ENCODE data around the gene EFHC2.

The EFHC2 gene

DNA sequence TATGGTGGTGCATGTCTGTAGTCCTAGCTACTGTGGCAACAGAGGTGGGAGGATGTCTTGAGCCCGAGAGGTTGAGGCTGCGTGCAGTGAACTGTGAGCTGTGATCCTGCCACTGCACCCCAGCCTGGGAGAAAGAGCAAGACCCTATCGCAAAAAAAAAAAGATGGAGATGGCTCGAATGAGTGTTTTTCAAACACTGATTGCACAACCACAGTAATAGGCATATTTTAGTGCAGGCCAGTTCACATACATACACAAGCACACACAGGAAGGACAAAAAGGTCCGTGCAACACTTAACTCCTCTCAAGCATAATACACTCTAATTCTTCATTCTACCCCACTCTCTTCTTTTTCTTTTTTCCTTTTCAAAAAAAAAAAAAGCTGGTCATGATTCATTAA lies 5.1 kb downstream of the EFHC2 start:
- Histone ChIP-seq H4K20me1 (ENCODE audit: control insufficient read depth, insufficient read depth, low read depth, low read length) (no peaks in the 10 kb centered on the region), H3K9me3 (ENCODE audit: control insufficient read depth, insufficient read depth, low read length) (no peaks in the 10 kb centered on the region), H3K9me2 (replicated peaks; ENCODE audit: control insufficient read depth, low read length) (no peaks in the 10 kb centered on the region), H3K27me3 (ENCODE audit: control insufficient read depth, low read length) (no peaks in the 10 kb centered on the region), H3K4me3 (ENCODE audit: low read length) (no peak overlapping the region), H3F3A (ENCODE audit: control insufficient read depth, insufficient read depth) (no peaks in the 10 kb centered on the region), H3K4me1 (ENCODE audit: control insufficient read depth, low read length) (no peaks in the 10 kb centered on the region), H3K4me2 (ENCODE audit: low read length) (no peak overlapping the region), H3K36me3 (ENCODE audit: control insufficient read depth, low read length) (no peaks in the 10 kb centered on the region), H3K27ac (ENCODE audit: low read depth, low read length) (no peak overlapping the region), H3K79me2 (ENCODE audit: control insufficient read depth, low read length) (no peaks in the 10 kb centered on the region)
- no peak for TF ChIP-seq EZH2phosphoT487 (IDR thresholded peaks at IDR 0.05; ENCODE audit: borderline replicate concordance, low read length)
- TF ChIP-seq, protein P1, sequence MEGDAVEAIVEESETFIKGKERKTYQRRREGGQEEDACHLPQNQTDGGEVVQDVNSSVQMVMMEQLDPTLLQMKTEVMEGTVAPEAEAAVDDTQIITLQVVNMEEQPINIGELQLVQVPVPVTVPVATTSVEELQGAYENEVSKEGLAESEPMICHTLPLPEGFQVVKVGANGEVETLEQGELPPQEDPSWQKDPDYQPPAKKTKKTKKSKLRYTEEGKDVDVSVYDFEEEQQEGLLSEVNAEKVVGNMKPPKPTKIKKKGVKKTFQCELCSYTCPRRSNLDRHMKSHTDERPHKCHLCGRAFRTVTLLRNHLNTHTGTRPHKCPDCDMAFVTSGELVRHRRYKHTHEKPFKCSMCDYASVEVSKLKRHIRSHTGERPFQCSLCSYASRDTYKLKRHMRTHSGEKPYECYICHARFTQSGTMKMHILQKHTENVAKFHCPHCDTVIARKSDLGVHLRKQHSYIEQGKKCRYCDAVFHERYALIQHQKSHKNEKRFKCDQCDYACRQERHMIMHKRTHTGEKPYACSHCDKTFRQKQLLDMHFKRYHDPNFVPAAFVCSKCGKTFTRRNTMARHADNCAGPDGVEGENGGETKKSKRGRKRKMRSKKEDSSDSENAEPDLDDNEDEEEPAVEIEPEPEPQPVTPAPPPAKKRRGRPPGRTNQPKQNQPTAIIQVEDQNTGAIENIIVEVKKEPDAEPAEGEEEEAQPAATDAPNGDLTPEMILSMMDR (IDR thresholded peaks at IDR 0.05; ENCODE audit: low read depth, low read length, poor library complexity, severe bottlenecking), result no peak

DNA sequence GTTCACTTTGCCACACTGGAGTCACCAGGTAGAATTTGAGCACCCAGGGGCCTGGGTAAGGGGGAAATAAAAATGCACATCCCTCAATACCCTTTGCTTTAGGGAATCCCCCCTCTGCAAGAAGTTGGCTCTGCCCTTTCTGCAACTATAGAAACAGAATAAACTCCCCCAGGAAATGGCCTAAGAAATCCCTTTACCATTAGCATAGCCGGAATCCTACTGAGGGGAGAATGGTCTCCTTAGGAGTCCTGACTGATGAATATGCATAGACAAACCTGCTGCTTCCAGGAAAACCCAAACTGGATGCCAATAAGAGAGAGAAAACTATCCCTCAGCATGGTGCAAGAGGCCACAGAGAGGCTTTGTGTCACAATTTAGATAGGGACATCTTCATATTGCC lies 11.0 kb downstream of the EFHC2 start:
- Histone ChIP-seq H4K20me1 (ENCODE audit: control insufficient read depth, insufficient read depth, low read depth, low read length) (no peaks in the 10 kb centered on the region), H3K9me3 (ENCODE audit: control insufficient read depth, insufficient read depth, low read length) (no peaks in the 10 kb centered on the region), H3K27ac (ENCODE audit: low read depth, low read length) (no peak overlapping the region), H3K79me2 (ENCODE audit: control insufficient read depth, low read length) (no peaks in the 10 kb centered on the region), H3K9me2 (replicated peaks; ENCODE audit: control insufficient read depth, low read length) (no peaks in the 10 kb centered on the region), H3F3A (ENCODE audit: control insufficient read depth, insufficient read depth) (no peaks in the 10 kb centered on the region), H3K4me3 (ENCODE audit: low read length) (no peak overlapping the region), H3K4me2 (ENCODE audit: low read length) (no peak overlapping the region), H3K36me3 (ENCODE audit: control insufficient read depth, low read length) (no peaks in the 10 kb centered on the region), H3K4me1 (ENCODE audit: control insufficient read depth, low read length) (no peaks in the 10 kb centered on the region), H3K27me3 (ENCODE audit: control insufficient read depth, low read length) (no peaks in the 10 kb centered on the region)
- no peak for TF ChIP-seq EZH2phosphoT487 (IDR thresholded peaks at IDR 0.05; ENCODE audit: borderline replicate concordance, low read length)
- TF ChIP-seq, protein P1 (IDR thresholded peaks at IDR 0.05; ENCODE audit: low read depth, low read length, poor library complexity, severe bottlenecking), result no peak

DNA sequence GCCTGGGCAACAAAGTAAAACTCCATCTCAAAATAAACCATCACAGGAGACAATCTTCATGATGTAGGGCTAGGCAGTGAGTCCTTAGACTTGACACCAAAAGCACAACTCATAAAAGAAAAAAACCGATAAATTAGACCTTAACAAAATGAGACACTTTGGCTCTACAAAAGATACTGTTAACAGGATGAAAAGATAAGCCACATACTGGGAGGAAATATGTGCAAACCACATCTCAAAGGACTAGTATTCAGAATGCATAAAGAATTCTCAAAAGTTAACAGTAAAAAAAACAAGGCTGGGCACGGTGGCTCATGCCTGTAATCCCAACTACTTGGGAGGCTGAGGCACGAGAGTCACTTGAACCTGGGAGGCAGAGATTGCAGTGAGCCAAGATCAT lies 13.2 kb downstream of the EFHC2 start:
- Histone ChIP-seq H3K36me3 (ENCODE audit: control insufficient read depth, low read length) (no peaks in the 10 kb centered on the region), H3K4me1 (ENCODE audit: control insufficient read depth, low read length) (no peaks in the 10 kb centered on the region), H3F3A (ENCODE audit: control insufficient read depth, insufficient read depth) (no peaks in the 10 kb centered on the region), H3K4me2 (ENCODE audit: low read length) (no peak overlapping the region), H4K20me1 (ENCODE audit: control insufficient read depth, insufficient read depth, low read depth, low read length) (no peaks in the 10 kb centered on the region), H3K27ac (ENCODE audit: low read depth, low read length) (no peak overlapping the region), H3K27me3 (ENCODE audit: control insufficient read depth, low read length) (no peaks in the 10 kb centered on the region), H3K4me3 (ENCODE audit: low read length) (no peak overlapping the region), H3K9me2 (replicated peaks; ENCODE audit: control insufficient read depth, low read length) (no peaks in the 10 kb centered on the region), H3K9me3 (ENCODE audit: control insufficient read depth, insufficient read depth, low read length) (no peaks in the 10 kb centered on the region), H3K79me2 (ENCODE audit: control insufficient read depth, low read length) (no peaks in the 10 kb centered on the region)
- TF ChIP-seq, protein P1 (IDR thresholded peaks at IDR 0.05; ENCODE audit: low read depth, low read length, poor library complexity, severe bottlenecking), result no peak
- no peak for TF ChIP-seq EZH2phosphoT487 (IDR thresholded peaks at IDR 0.05; ENCODE audit: borderline replicate concordance, low read length)

DNA sequence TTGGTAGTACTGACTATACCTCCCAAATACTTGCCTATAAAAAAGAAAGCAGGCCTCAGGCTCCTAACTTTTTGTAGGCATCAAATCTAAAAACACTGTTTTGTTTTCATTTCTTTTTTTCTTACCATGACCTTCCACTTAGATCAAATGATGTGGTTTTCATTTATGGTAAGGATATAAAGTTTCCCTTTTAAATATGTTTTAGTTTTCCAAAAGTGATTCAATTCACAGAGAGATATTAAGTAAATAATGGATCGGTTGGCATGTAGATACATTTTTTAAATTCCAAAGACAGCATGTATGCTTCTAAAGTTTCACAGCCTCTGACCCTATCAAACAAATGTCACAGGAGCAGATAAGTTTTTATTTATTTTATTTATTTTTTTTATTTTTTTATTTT lies 23.9 kb downstream of the EFHC2 start:
- no peaks in the 10 kb centered on the region for H3K79me2 ChIP-seq (ENCODE audit: control insufficient read depth, low read length)
- no peaks in the 10 kb centered on the region for H3K9me3 ChIP-seq (ENCODE audit: control insufficient read depth, insufficient read depth, low read length)
- H3K27ac ChIP-seq (ENCODE audit: low read depth, low read length), result no peak overlapping the region
- H3K4me1 ChIP-seq (ENCODE audit: control insufficient read depth, low read length), result no peaks in the 10 kb centered on the region
- H3K4me3 ChIP-seq (ENCODE audit: low read length), result no peak overlapping the region
- no peaks in the 10 kb centered on the region for H4K20me1 ChIP-seq (ENCODE audit: control insufficient read depth, insufficient read depth, low read depth, low read length)
- H3F3A ChIP-seq (ENCODE audit: control insufficient read depth, insufficient read depth), result no peaks in the 10 kb centered on the region
- no peaks in the 10 kb centered on the region for H3K9me2 ChIP-seq (replicated peaks; ENCODE audit: control insufficient read depth, low read length)
- no peaks in the 10 kb centered on the region for H3K36me3 ChIP-seq (ENCODE audit: control insufficient read depth, low read length)
- H3K27me3 ChIP-seq (ENCODE audit: control insufficient read depth, low read length), result no peaks in the 10 kb centered on the region
- no peak overlapping the region for H3K4me2 ChIP-seq (ENCODE audit: low read length)
- TF ChIP-seq, protein P1 (IDR thresholded peaks at IDR 0.05; ENCODE audit: low read depth, low read length, poor library complexity, severe bottlenecking), result no peak
- TF ChIP-seq EZH2phosphoT487 (IDR thresholded peaks at IDR 0.05; ENCODE audit: borderline replicate concordance, low read length), result no peak
